GM15510 (cell line): Measurements from ENCODE around the gene PRDM5.

Experiments
- POLR2A ChIP-seq: IDR thresholded peaks from 3 replicates; pipeline ENCODE4 v1.6.1; 2011; ENCODE audit warnings: borderline replicate concordance; ENCODE audit not compliant: insufficient read length; ENCODE audit errors: extremely low read depth

PRDM5 gene

DNA sequence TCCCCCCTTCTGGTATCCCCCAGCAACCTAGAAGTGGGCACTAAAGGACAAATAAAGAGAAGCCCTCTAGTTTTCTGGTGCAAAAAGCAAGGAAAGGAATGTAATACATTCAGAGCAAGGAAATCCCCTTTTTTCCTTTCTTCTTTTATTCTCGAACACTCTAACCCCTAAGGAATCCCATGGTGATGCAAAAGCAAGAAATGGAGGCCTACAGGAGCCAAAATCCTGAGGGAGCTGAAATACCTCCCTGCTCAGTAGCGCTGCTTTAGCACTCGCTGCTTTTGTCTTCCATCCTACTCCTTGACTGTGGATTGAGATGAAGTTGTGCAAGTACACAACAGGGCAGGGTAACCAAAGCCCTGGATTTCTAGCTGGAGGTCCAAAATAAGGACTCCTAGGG, 251.0 kb downstream of the PRDM5 start:
- TF ChIP-seq POLR2A: no peak

- TF ChIP-seq POLR2A: no peak
Observed at GRCh38 chr4:120667102-120667501, 255.4 kb downstream of the PRDM5 start.

DNA sequence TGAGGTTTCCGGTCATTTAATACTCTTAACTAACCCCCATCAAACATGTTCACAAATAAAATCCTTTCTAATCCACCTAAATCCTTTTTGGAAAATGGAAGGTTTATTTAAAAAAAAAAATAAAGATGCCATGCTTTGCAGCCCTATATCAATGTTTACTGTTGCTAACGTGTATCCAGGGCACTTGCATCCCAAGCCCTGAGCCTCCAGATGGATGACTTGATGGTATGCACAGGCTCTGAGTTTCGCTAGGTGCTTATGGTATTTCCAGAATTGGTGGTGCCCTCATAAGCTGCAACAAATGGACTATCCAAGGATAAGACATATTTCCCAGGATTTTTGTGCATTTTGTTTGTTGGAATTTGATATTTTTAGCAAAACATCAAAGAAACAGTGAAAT, 257.7 kb downstream of the PRDM5 start:
- no peak for TF ChIP-seq POLR2A

GRCh38 chr4:120659616-120660170, 262.8 kb downstream of the PRDM5 start:
- TF ChIP-seq POLR2A: no peak

DNA sequence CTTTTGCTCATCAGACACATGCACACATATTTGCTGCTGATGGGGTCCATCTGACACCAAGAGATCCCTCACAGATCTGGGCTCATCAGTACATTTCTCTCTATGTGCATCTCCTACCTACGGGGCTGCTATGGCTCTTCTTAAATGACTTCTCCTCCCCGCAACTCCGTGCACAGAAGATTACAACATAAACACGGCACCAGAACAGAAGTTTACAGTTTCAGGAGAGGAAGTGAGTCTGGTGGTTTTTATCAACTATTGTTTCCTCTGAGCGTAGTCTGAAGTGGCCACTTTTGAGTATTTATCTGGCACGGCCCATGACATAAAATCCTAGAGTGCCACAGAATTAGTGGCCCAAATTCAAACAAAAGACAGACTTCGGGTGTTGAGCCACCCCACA, 263.8 kb downstream of the PRDM5 start:
- no peak for TF ChIP-seq POLR2A

GRCh38 chr4:120653804-120654573, 268.5 kb downstream of the PRDM5 start:
- TF ChIP-seq POLR2A: no peak
